Parathyroid adenoma (tissue), 2 donors: ENCODE data around the gene MAPK1.
"Not testable (repeated sequence)": the region's sequence is repeated elsewhere in the genome, so short reads cannot be mapped to it uniquely, and the experiment has no call there.

Experiments used
- H2AFZ ChIP-seq: fragments of 300-600 bp; sonication (generic); one replicate; pipeline ENCODE4 v1.7.0; 2017; ENCODE audit warnings: antibody characterized with exemption, mild to moderate bottlenecking
- H3K27ac ChIP-seq: fragments of 300-600 bp; sonication (generic); one replicate; pipeline ENCODE4 v1.7.0; 2017
- H3K27me3 ChIP-seq: fragments of 300-600 bp; sonication (generic); one replicate; pipeline ENCODE4 v1.7.0; 2017; ENCODE audit warnings: low read length; ENCODE audit not compliant: control insufficient read depth, insufficient read depth
- H3K36me3 ChIP-seq: fragments of 300-600 bp; sonication (generic); one replicate; pipeline ENCODE4 v1.7.0; 2017; ENCODE audit warnings: low read length; ENCODE audit not compliant: control insufficient read depth, insufficient read depth
- H3K4me1 ChIP-seq: fragments of 300-600 bp; sonication (generic); one replicate; pipeline ENCODE4 v1.7.0; 2017; ENCODE audit warnings: control low read depth
- H3K4me2 ChIP-seq: fragments of 300-600 bp; sonication (generic); one replicate; pipeline ENCODE4 v1.7.0; 2017; ENCODE audit warnings: low read length
- H3K4me3 ChIP-seq: fragments of 300-600 bp; sonication (generic); one replicate; pipeline ENCODE4 v1.7.0; 2017; ENCODE audit warnings: low read depth, low read length
- H3K79me2 ChIP-seq: fragments of 300-600 bp; sonication (generic); one replicate; pipeline ENCODE4 v1.7.0; 2017; ENCODE audit warnings: control low read depth
- H3K9ac ChIP-seq: fragments of 300-600 bp; sonication (generic); one replicate; pipeline ENCODE4 v1.7.0; 2017; ENCODE audit warnings: mild to moderate bottlenecking
- H3K9me3 ChIP-seq: fragments of 300-600 bp; sonication (generic); one replicate; pipeline ENCODE4 v1.7.0; 2017; ENCODE audit warnings: low read length; ENCODE audit not compliant: control insufficient read depth
- CTCF ChIP-seq: fragments of 300-600 bp; sonication (generic); IDR thresholded peaks from one replicate; pipeline ENCODE4 v1.7.0; 2017; ENCODE audit warnings: antibody characterized with exemption, mild to moderate bottlenecking
- donor health status: primary hyperparathyroidism.

The MAPK1 gene

GRCh38 chr22:21819183-21819770 lies 48.2 kb downstream of the MAPK1 start:
- Histone ChIP-seq H3K27ac (no peak overlapping the region), H3K27me3 (no peaks in the 10 kb centered on the region), H3K4me1 (no peaks in the 10 kb centered on the region), H2AFZ (no peak overlapping the region), H3K36me3 (no peaks in the 10 kb centered on the region), H3K4me3 (no peak overlapping the region), H3K79me2 (peaks cover 20% of the 10 kb centered on the region), H3K9me3 (no peaks in the 10 kb centered on the region), H3K9ac (no peak overlapping the region), H3K4me2 (no peak overlapping the region)
- TF ChIP-seq CTCF, result no peak

GRCh38 chr22:21818487-21819182 lies 48.8 kb downstream of the MAPK1 start:
- H3K4me1 ChIP-seq, result no peaks in the 10 kb centered on the region
- TF ChIP-seq CTCF, result no peak

GRCh38 chr22:21817497-21817853 lies 50.0 kb downstream of the MAPK1 start:
- H3K4me1 ChIP-seq, H3K4me3 ChIP-seq, H3K4me2 ChIP-seq, H3K27ac ChIP-seq, H2AFZ ChIP-seq, H3K9me3 ChIP-seq, H3K36me3 ChIP-seq, H3K9ac ChIP-seq, H3K27me3 ChIP-seq: not testable (repeated sequence)
- H3K79me2 ChIP-seq, result peaks cover 24% of the 10 kb centered on the region

More at GRCh38 chr22:21818487-21819182, 48.8 kb downstream of the MAPK1 start:
- H3K9me3 ChIP-seq, result no peaks in the 10 kb centered on the region
- no peak overlapping the region for H2AFZ ChIP-seq
- no peaks in the 10 kb centered on the region for H3K36me3 ChIP-seq
- no peaks in the 10 kb centered on the region for H3K27me3 ChIP-seq
- no peak overlapping the region for H3K9ac ChIP-seq
- H3K79me2 ChIP-seq, result peaks cover 20% of the 10 kb centered on the region
- H3K27ac ChIP-seq, result no peak overlapping the region
- no peak overlapping the region for H3K4me3 ChIP-seq
- H3K4me2 ChIP-seq, result no peak overlapping the region

- Histone ChIP-seq H3K4me2 (peak overlapping the region; percentile 45), H2AFZ (no peak overlapping the region), H3K27me3 (no peaks in the 10 kb centered on the region), H3K9ac (no peak overlapping the region), H3K4me3 (no peak overlapping the region), H3K9me3 (no peaks in the 10 kb centered on the region), H3K27ac (peak overlapping the region; percentile 60), H3K4me1 (no peaks in the 10 kb centered on the region), H3K36me3 (no peaks in the 10 kb centered on the region), H3K79me2 (peaks cover 22% of the 10 kb centered on the region)
- no peak for TF ChIP-seq CTCF
These were observed 50.5 kb downstream of the MAPK1 start for GRCh38 chr22:21816787-21817496.

GRCh38 chr22:21816472-21816786 lies 51.0 kb downstream of the MAPK1 start:
- no peak for TF ChIP-seq CTCF
- Histone ChIP-seq H3K27ac (no peak overlapping the region), H3K79me2 (peaks cover 21% of the 10 kb centered on the region), H3K4me3 (no peak overlapping the region), H2AFZ (no peak overlapping the region), H3K4me1 (no peaks in the 10 kb centered on the region), H3K9ac (no peak overlapping the region), H3K36me3 (no peaks in the 10 kb centered on the region), H3K9me3 (no peaks in the 10 kb centered on the region), H3K4me2 (peak overlapping the region; percentile 45), H3K27me3 (no peaks in the 10 kb centered on the region)
